ENCODE results near the gene GALNTL6. TPM values are rescaled to one million over a fixed set of nuclear protein-coding genes. Genes with fewer than 3 reads are reported as not detected.

GALNTL6 gene
- total and polyA plus RNA-seq, 7 experiments from 2014 or later = not detected

DNA sequence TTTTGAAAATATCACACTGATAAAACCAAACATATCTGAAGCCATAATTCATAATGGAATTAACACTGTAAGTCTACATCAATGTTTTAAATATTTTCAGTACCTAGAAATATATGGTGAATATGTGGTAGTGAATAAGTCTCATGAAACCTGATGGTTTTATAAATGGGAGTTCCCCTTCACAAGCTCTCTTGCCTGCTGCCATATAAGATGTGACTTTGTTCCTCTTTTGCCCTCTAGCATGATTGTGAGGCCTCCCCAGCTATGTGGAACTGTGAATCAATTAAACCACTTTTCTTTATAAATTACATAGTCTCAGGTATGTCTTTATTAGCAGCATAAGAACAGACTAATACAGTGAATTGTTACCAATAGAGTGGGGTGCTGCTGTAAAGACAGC lies 818.6 kb downstream of the GALNTL6 start:
- DNase-seq (no peak), ATAC-seq (no peak)
- intact Hi-C loops (cut with micrococcal nuclease) = no loop called here
- Histone ChIP-seq H3K36me3 (ENCODE audit: control insufficient read depth in 2 of 3, insufficient read depth in 3 of 3, low read length in 3 of 3) (no peaks in the 10 kb centered on the region), H3K4me3 (ENCODE audit: low read length) (no peak overlapping the region), H3K27ac (ENCODE audit: low read depth, low read length) (no peak overlapping the region), H3K9me3 (ENCODE audit: control insufficient read depth in 2 of 3, low read length in 3 of 3) (no peaks in the 10 kb centered on the region), H3K4me1 (ENCODE audit: control insufficient read depth in 2 of 2, insufficient read depth in 2 of 2, low read length in 2 of 2) (no peaks in the 10 kb centered on the region), H3K27me3 (ENCODE audit: control insufficient read depth in 2 of 2, insufficient read depth in 2 of 2, low read length in 2 of 2) (no peaks in the 10 kb centered on the region)
- Mint-ChIP-seq H3K4me1 (no peaks in the 10 kb centered on the region), H3K9me3 (peaks cover 0 to 11% (median 1%) of the 10 kb centered on the region in 11 donors), H3K36me3 (no peaks in the 10 kb centered on the region), H3K27ac (no peak overlapping the region), H3K4me3 (no peak overlapping the region), H3K27me3 (no peaks in the 10 kb centered on the region)
- POLR2A ChIA-PET = no interaction called here
- CTCF ChIA-PET = no interaction called here

DNA sequence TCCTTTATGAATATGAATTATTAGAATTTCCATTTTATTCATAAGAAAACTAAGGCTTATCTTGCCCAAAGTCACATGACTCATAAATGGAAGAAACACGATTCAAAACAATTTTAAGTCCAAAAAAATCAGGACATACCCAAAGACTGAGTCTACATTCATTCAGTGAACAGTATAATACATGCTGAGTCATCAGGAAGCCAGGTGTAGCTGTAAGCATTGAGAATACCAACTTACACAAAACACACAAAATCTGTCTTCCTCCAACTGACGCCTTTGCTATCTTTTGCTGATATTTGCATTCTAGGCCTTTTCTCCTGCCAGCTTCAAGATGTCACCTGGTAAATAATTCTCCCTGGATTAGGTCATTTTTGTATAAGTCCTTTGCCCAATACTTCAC lies 835.3 kb downstream of the GALNTL6 start:
- POLR2A ChIA-PET = no interaction called here
- Mint-ChIP-seq H3K27me3 (no peaks in the 10 kb centered on the region), H3K4me3 (no peak overlapping the region), H3K36me3 (no peaks in the 10 kb centered on the region), H3K27ac (no peak overlapping the region), H3K4me1 (no peaks in the 10 kb centered on the region), H3K9me3 (peaks cover 0 to 2% (median 0%) of the 10 kb centered on the region in 11 donors)
- no peaks in the 10 kb centered on the region for H3K9me3 ChIP-seq (ENCODE audit: control insufficient read depth in 2 of 3, low read length in 3 of 3)
- DNase-seq (no peak), ATAC-seq (no peak)
- intact Hi-C loops (cut with micrococcal nuclease) = no loop called here
- H3K27me3 ChIP-seq (ENCODE audit: control insufficient read depth in 2 of 2, insufficient read depth in 2 of 2, low read length in 2 of 2) = no peaks in the 10 kb centered on the region
- no peak overlapping the region for H3K4me3 ChIP-seq (ENCODE audit: low read length)
- no peak overlapping the region for H3K27ac ChIP-seq (ENCODE audit: low read depth, low read length)
- H3K36me3 ChIP-seq (ENCODE audit: control insufficient read depth in 2 of 3, insufficient read depth in 3 of 3, low read length in 3 of 3) = no peaks in the 10 kb centered on the region
- no peaks in the 10 kb centered on the region for H3K4me1 ChIP-seq (ENCODE audit: control insufficient read depth in 2 of 2, insufficient read depth in 2 of 2, low read length in 2 of 2)
- CTCF ChIA-PET = no interaction called here

DNA sequence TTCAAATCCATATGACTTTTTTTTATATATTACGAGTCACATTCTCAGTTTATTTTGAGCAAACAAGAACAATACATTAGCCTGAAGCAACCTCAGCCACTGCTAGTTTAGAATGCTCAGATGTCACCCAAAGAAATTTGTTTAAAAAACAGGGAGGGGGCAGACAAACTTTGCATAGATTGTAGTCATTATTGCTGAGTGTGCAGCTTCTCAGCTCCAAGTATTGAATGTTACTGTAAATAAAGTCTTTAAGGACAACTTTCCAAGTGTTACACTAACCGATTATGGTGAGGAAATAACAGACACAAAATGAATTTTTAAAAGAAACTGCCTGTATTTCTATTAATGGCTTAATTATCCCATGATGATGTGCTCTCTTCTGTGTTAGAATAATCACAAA lies 835.9 kb downstream of the GALNTL6 start:
- H3K9me3 ChIP-seq (ENCODE audit: control insufficient read depth in 2 of 3, low read length in 3 of 3) = no peaks in the 10 kb centered on the region
- ChIA-PET POLR2A (no interaction called here), CTCF (no interaction called here)
- Mint-ChIP-seq H3K36me3 (no peaks in the 10 kb centered on the region), H3K4me3 (no peak overlapping the region), H3K27ac (no peak overlapping the region), H3K27me3 (no peaks in the 10 kb centered on the region), H3K9me3 (peaks cover 0 to 4% (median 0%) of the 10 kb centered on the region in 11 donors), H3K4me1 (no peaks in the 10 kb centered on the region)
- no peak overlapping the region for H3K4me3 ChIP-seq (ENCODE audit: low read length)
- H3K36me3 ChIP-seq (ENCODE audit: control insufficient read depth in 2 of 3, insufficient read depth in 3 of 3, low read length in 3 of 3) = no peaks in the 10 kb centered on the region
- H3K27me3 ChIP-seq (ENCODE audit: control insufficient read depth in 2 of 2, insufficient read depth in 2 of 2, low read length in 2 of 2) = no peaks in the 10 kb centered on the region
- no peak for ATAC-seq
- intact Hi-C loops (cut with micrococcal nuclease) = no loop called here
- no peaks in the 10 kb centered on the region for H3K4me1 ChIP-seq (ENCODE audit: control insufficient read depth in 2 of 2, insufficient read depth in 2 of 2, low read length in 2 of 2)
- H3K27ac ChIP-seq (ENCODE audit: low read depth, low read length) = no peak overlapping the region
- no peak for DNase-seq

DNA sequence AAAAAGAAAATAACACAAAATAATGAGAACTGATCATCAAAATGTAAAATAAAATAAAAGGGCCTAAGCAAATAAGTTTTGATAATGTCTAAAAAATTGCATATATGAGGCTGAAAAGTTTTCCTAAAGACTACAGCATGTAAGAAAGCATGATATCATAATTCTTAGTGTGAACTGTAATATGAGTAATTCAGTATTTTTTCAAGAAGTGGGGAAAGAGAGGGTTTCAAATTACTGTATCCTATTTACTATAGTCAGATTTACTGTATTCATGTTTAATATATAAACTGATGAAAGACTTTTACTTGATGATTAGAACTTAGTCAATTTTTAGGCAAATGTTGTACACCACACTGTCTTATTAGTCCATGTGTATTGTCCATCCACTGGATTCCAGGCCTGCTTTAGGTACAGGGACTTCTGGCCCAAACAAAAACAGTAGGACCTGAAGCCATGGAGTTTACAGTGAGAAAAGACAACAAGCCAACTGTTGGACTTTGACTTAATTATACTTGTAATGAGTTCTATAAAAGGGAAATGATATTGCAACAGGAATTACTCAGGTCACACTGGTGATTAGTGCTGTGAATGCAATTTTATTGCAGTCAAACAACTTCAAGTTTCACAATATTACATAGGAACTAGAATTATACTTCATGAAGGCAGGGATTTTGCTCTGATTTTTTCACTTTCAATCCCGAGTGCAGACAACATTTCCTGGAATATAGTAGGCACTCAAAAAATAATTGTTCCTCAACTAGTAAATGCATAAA lies 837.7 kb downstream of the GALNTL6 start:
- H3K9me3 ChIP-seq (ENCODE audit: control insufficient read depth in 2 of 3, low read length in 3 of 3) = no peaks in the 10 kb centered on the region
- no peak for ATAC-seq
- Mint-ChIP-seq H3K27ac (no peak overlapping the region), H3K36me3 (no peaks in the 10 kb centered on the region), H3K9me3 (peaks cover 0 to 4% (median 0%) of the 10 kb centered on the region in 11 donors), H3K27me3 (no peaks in the 10 kb centered on the region), H3K4me1 (no peaks in the 10 kb centered on the region), H3K4me3 (no peak overlapping the region)
- H3K27me3 ChIP-seq (ENCODE audit: control insufficient read depth in 2 of 2, insufficient read depth in 2 of 2, low read length in 2 of 2) = no peaks in the 10 kb centered on the region
- no peak overlapping the region for H3K4me3 ChIP-seq (ENCODE audit: low read length)
- ChIA-PET POLR2A (no interaction called here), CTCF (no interaction called here)
- no peaks in the 10 kb centered on the region for H3K36me3 ChIP-seq (ENCODE audit: control insufficient read depth in 2 of 3, insufficient read depth in 3 of 3, low read length in 3 of 3)
- intact Hi-C loops (cut with micrococcal nuclease) = no loop called here
- no peak for DNase-seq
- no peaks in the 10 kb centered on the region for H3K4me1 ChIP-seq (ENCODE audit: control insufficient read depth in 2 of 2, insufficient read depth in 2 of 2, low read length in 2 of 2)
- no peak overlapping the region for H3K27ac ChIP-seq (ENCODE audit: low read depth, low read length)

DNA sequence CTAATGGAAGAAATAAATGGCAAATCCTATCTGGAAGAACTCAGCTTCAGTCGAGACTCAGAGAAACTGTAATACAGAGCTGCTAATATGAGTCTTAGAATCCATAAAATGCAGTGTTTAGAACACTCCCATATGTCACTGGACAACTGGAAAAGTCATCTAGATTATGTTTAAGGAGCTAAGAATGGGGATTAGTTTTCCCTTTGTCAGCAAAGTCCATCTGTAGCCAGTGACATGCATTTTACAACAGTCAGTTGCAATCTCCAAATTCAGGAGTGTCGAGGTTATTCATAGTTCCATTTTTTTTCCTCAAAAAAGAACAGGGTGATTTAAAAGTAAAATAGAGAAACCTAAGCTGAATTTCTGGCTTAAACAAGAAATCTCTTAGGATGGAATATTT lies 838.8 kb downstream of the GALNTL6 start:
- Mint-ChIP-seq H3K4me3 (no peak overlapping the region), H3K4me1 (no peaks in the 10 kb centered on the region), H3K27ac (no peak overlapping the region), H3K36me3 (no peaks in the 10 kb centered on the region), H3K27me3 (no peaks in the 10 kb centered on the region), H3K9me3 (peaks cover 0 to 4% (median 0%) of the 10 kb centered on the region in 11 donors)
- ChIA-PET CTCF (no interaction called here), POLR2A (no interaction called here)
- DNase-seq = no peak
- no peaks in the 10 kb centered on the region for H3K9me3 ChIP-seq (ENCODE audit: control insufficient read depth in 2 of 3, low read length in 3 of 3)
- H3K4me1 ChIP-seq (ENCODE audit: control insufficient read depth in 2 of 2, insufficient read depth in 2 of 2, low read length in 2 of 2) = no peaks in the 10 kb centered on the region
- intact Hi-C loops (cut with micrococcal nuclease) = no loop called here
- no peak overlapping the region for H3K27ac ChIP-seq (ENCODE audit: low read depth, low read length)
- no peak overlapping the region for H3K4me3 ChIP-seq (ENCODE audit: low read length)
- ATAC-seq = no peak
- H3K27me3 ChIP-seq (ENCODE audit: control insufficient read depth in 2 of 2, insufficient read depth in 2 of 2, low read length in 2 of 2) = no peaks in the 10 kb centered on the region
- no peaks in the 10 kb centered on the region for H3K36me3 ChIP-seq (ENCODE audit: control insufficient read depth in 2 of 3, insufficient read depth in 3 of 3, low read length in 3 of 3)

DNA sequence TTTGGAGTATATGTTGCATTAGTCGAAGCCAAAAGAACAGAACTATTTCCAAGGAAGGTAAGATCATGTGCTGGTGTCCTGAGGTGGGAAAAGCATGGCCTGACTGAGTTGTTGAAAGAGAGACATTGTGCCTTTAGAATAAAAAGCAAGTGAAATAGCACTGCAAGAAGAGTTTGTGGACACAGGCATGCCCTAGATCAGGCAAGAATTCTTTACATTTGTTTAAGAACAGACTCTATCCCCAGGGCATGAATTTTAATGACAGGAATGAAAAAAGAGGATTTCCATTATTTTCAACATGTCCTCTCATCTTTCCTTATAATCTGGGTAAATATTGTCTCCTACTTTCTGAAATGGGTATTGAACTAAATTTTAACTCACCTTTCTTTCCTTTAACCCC lies 839.2 kb downstream of the GALNTL6 start:
- H3K36me3 ChIP-seq (ENCODE audit: control insufficient read depth in 2 of 3, insufficient read depth in 3 of 3, low read length in 3 of 3) = no peaks in the 10 kb centered on the region
- ChIA-PET POLR2A (no interaction called here), CTCF (no interaction called here)
- H3K36me3 Mint-ChIP-seq = no peaks in the 10 kb centered on the region
- no peak for DNase-seq
- H3K4me3 ChIP-seq (ENCODE audit: low read length) = no peak overlapping the region
- H3K27me3 ChIP-seq (ENCODE audit: control insufficient read depth in 2 of 2, insufficient read depth in 2 of 2, low read length in 2 of 2) = no peaks in the 10 kb centered on the region
- no peak overlapping the region for H3K4me3 Mint-ChIP-seq
- H3K27ac ChIP-seq (ENCODE audit: low read depth, low read length) = no peak overlapping the region
- no peak overlapping the region for H3K27ac Mint-ChIP-seq
- intact Hi-C loops (cut with micrococcal nuclease) = no loop called here
- H3K9me3 ChIP-seq (ENCODE audit: control insufficient read depth in 2 of 3, low read length in 3 of 3) = no peaks in the 10 kb centered on the region
- ATAC-seq = no peak
- H3K27me3 Mint-ChIP-seq = no peaks in the 10 kb centered on the region
- no peaks in the 10 kb centered on the region for H3K4me1 ChIP-seq (ENCODE audit: control insufficient read depth in 2 of 2, insufficient read depth in 2 of 2, low read length in 2 of 2)
- peaks cover 0 to 4% (median 0%) of the 10 kb centered on the region in 11 donors for H3K9me3 Mint-ChIP-seq
- H3K4me1 Mint-ChIP-seq = no peaks in the 10 kb centered on the region

DNA sequence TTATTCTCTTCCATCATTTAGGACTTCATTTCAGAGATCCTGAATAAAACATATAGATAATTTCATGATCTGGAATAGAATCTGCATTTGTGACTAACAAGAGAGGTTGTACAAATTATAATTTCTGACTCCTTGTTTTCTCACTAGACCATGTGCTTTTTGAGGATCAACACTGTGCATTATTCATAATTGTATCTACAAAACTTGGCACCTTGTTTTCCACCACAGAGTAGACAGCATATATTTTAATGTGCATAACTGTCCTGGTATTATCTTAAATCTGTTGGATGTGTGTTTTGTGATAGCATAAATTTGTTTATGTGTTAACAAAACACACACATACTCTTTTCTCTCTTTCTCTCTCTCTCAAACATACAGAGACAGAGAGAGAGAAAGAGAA lies 840.5 kb downstream of the GALNTL6 start:
- intact Hi-C loops (cut with micrococcal nuclease) = no loop called here
- H3K9me3 ChIP-seq (ENCODE audit: control insufficient read depth in 2 of 3, low read length in 3 of 3) = no peaks in the 10 kb centered on the region
- DNase-seq (no peak), ATAC-seq (no peak)
- Mint-ChIP-seq H3K27ac (no peak overlapping the region), H3K4me1 (no peaks in the 10 kb centered on the region), H3K27me3 (no peaks in the 10 kb centered on the region), H3K9me3 (peaks cover 0 to 4% (median 0%) of the 10 kb centered on the region in 11 donors), H3K4me3 (no peak overlapping the region), H3K36me3 (no peaks in the 10 kb centered on the region)
- no peaks in the 10 kb centered on the region for H3K36me3 ChIP-seq (ENCODE audit: control insufficient read depth in 2 of 3, insufficient read depth in 3 of 3, low read length in 3 of 3)
- POLR2A ChIA-PET = no interaction called here
- CTCF ChIA-PET = interaction anchor here (0.7 kb wide), 1 partner anchor 136 kb away, joined by 5 read pairs; no protein-coding TSS in a partner anchor
- no peak overlapping the region for H3K4me3 ChIP-seq (ENCODE audit: low read length)
- H3K27ac ChIP-seq (ENCODE audit: low read depth, low read length) = no peak overlapping the region
- no peaks in the 10 kb centered on the region for H3K4me1 ChIP-seq (ENCODE audit: control insufficient read depth in 2 of 2, insufficient read depth in 2 of 2, low read length in 2 of 2)
- no peaks in the 10 kb centered on the region for H3K27me3 ChIP-seq (ENCODE audit: control insufficient read depth in 2 of 2, insufficient read depth in 2 of 2, low read length in 2 of 2)

Data from naive thymus-derived CD4-positive, alpha-beta T cell (primary cell).